Cardiac muscle cell (in vitro differentiated cells and primary cell): ENCODE results near the gene ABRAXAS1. TPM values are rescaled to one million over a fixed set of nuclear protein-coding genes. Genes with fewer than 3 reads are reported as not detected.

ENCODE experiments used
- DNase-seq, 2 donors: peaks; one replicate each; pipeline versions ENCODE4 v3.0.0 to v3.0.0-alpha.2; 2010 to 2017; ENCODE audit warnings: low read depth in 1 of 2, low spot score in 1 of 2
- H3K27ac ChIP-seq: fragments of 200-600 bp; sonication (generic); 2 replicates; pipeline ENCODE4 v1.5.1; 2016
- H3K27me3 ChIP-seq: fragments of 200-600 bp; sonication (generic); 2 replicates; pipeline ENCODE4 v1.6.0; 2016; ENCODE audit warnings: control low read depth
- H3K36me3 ChIP-seq: fragments of 200-600 bp; sonication (generic); 2 replicates; pipeline ENCODE4 v1.5.1; 2016; ENCODE audit warnings: control low read depth
- H3K4me1 ChIP-seq: fragments of 200-600 bp; sonication (generic); 2 replicates; pipeline ENCODE4 v1.8.1; 2017; ENCODE audit warnings: low read depth, mild to moderate bottlenecking, mixed run types
- H3K4me3 ChIP-seq: fragments of 200-600 bp; sonication (generic); 2 replicates; pipeline ENCODE4 v1.5.1; 2016; ENCODE audit warnings: mild to moderate bottlenecking
- H3K9me3 ChIP-seq: fragments of 200-600 bp; sonication (generic); 2 replicates; pipeline ENCODE4 v1.5.1; 2017; ENCODE audit warnings: low read depth, mild to moderate bottlenecking, control low read depth
- polyA plus RNA-seq: library from polyadenylated mRNA; unstranded; fragments of >200 nt; fragmentation: Nextera tagmentation; extraction: Ambion mirVana; gene quantifications from 2 replicates; pipeline ENCODE4 v1.2.1, GENCODE V29; 2016
- total RNA-seq: library from RNA; depleted of rRNA; stranded (reverse); fragments of >200 nt; gene quantifications from 2 replicates; pipeline ENCODE4 v1.2.3, GENCODE V29; 2016
- TF ChIP-seq, protein P1 (sequence below): IDR thresholded peaks from 2 replicates; pipeline ENCODE4 v1.5.1; 2012; ENCODE audit warnings: low read depth, mild to moderate bottlenecking, low read length

Gene ABRAXAS1
- total RNA-seq (8.9 and 14.6 TPM in 2 replicates), polyA plus RNA-seq (5.1 and 8.5 TPM in 2 replicates)

DNA sequence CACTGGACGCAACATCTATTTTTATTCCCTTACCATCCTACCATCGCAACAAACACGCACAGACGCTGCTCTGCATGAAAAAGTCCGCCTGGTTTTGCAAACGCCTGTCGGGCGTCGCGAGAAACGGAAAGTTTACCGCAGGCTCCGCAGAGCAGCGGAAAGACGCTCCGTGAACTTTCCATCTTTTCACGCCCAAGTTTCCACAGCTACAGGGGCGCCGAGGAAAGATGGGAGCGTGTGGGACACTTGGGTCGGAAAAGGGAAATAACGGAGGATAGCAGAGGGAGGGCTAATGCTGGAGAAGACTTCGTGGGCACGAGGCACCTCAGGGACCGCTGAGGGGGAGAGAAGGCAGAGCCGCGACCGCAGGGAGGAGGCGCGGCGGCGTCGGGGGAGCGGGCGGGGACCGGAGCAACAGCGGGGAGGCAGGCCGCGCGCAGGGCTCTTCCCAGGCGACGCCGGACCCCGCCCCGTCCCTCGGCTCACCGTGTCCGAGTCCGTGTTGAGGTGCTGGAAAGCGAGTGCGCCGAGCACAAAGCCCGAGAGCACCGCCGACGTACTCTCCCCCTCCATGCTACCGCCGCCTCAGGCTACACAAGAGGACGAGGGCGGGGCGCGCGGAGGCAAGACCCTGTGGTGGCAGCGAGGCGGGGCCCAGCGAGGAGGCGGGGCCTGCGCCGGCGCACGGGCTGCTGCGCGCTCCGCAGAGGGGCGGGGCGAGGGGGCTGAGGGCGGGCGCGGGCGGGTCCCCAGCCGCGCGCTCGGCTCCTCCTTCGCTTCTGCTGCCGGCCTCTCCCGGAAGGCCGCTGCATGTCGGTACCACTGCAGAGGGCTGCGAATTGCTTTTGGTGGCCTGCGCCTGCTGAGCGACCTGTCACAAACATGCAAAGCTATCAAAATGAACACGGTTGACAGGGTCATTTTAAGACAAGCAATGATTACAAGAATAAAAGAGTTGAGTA lies at the start of gene ABRAXAS1:
ABRAXAS1 (minus strand) TSS at position 601 of the 962 bp plus-strand sequence; CDS start at position 573, 28 bp downstream.
- Histone ChIP-seq H3K4me1 (peaks cover 6% of the 10 kb centered on the region), H3K27me3 (no peaks in the 10 kb centered on the region), H3K36me3 (no peaks in the 10 kb centered on the region), H3K27ac (peak within 1 kb of the TSS; percentile 78), H3K4me3 (peak within 1 kb of the TSS; percentile 37), H3K9me3 (no peaks in the 10 kb centered on the region)
- DNase-seq = peak; percentile 96 to 98
- TF ChIP-seq, protein P1, sequence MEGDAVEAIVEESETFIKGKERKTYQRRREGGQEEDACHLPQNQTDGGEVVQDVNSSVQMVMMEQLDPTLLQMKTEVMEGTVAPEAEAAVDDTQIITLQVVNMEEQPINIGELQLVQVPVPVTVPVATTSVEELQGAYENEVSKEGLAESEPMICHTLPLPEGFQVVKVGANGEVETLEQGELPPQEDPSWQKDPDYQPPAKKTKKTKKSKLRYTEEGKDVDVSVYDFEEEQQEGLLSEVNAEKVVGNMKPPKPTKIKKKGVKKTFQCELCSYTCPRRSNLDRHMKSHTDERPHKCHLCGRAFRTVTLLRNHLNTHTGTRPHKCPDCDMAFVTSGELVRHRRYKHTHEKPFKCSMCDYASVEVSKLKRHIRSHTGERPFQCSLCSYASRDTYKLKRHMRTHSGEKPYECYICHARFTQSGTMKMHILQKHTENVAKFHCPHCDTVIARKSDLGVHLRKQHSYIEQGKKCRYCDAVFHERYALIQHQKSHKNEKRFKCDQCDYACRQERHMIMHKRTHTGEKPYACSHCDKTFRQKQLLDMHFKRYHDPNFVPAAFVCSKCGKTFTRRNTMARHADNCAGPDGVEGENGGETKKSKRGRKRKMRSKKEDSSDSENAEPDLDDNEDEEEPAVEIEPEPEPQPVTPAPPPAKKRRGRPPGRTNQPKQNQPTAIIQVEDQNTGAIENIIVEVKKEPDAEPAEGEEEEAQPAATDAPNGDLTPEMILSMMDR = no peak

DNA sequence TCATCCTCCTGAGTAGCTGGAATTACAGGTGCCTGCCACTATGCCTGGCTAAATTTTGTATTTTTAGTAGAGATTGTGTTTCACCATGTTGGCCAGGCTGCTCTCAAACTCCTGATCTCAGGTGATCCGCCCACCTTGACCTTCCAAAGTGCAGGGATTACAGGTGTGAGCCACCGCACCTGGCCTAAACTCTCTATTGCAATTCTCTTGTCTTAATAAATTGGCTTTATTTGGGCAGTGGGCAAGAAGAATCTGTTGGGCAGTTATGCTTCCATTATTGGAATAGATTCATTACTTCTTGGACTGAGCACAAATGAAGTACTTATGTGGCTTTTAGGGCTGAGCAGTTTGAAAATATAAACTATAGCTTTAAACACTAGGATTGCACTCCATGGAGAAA lies 42.8 kb upstream of the ABRAXAS1 start:
- H3K27ac ChIP-seq = no peak overlapping the region
- peaks cover 7% of the 10 kb centered on the region for H3K4me1 ChIP-seq
- no peak for DNase-seq
- no peak overlapping the region for H3K4me3 ChIP-seq
- peaks cover 21% of the 10 kb centered on the region for H3K27me3 ChIP-seq
- TF ChIP-seq, protein P1 = no peak
- H3K36me3 ChIP-seq = no peaks in the 10 kb centered on the region
- H3K9me3 ChIP-seq = no peaks in the 10 kb centered on the region

DNA sequence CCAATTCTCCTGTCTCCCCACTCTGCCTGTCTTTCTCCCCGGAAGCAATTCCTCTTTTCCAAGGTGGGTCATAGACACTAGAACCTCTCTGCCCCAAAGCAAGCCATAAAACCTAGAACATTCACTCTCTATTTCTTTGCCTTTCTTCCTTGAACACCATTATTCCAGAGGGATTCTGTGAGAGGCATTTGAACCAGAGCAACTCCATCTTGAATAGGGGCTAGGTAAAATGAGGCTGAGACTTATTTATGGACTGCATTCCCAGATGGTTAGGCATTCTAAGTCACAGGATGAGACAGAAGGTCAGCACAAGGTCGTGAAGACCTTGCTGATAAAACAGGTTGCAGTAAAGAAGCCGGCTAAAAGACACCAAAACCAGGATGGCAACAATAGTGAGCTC lies 37.3 kb upstream of the ABRAXAS1 start:
- H3K27ac ChIP-seq = no peak overlapping the region
- no peak for DNase-seq
- no peaks in the 10 kb centered on the region for H3K36me3 ChIP-seq
- H3K4me3 ChIP-seq = no peak overlapping the region
- no peaks in the 10 kb centered on the region for H3K9me3 ChIP-seq
- peaks cover 7% of the 10 kb centered on the region for H3K4me1 ChIP-seq
- TF ChIP-seq, protein P1 = no peak
- H3K27me3 ChIP-seq = no peaks in the 10 kb centered on the region

DNA sequence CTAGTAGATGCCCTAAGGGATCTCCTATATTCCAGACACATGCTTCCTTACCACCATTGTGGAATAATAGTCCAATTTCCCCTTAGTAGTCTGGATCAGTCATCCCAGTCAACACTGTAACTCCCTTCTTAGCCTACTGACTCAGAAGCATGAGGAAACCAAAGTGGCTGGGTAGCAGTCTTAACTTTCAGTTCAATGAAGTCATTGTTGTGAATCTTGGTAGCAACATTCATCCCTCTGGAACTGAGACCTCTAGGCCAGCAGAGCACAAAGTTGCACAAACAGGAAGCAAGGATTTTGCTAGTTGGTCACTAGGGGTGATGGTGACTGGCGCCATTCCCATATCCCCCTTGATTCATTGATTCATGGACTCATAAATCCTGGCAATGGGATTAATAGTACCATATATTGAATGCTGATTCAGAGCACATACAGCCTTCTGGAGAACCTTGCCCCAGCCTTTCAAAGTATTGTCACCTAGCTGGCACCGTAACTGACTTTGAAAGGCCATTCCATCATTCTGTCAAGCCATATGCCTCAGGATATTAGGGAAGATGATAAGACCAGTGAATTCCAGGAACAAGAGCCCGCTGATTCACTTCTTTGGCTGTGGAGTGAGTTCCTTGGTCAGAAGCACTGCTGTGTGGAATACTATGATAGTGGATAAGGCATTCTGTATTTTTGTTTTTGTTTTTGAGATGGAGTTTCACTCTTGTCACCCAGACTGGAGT lies 31.3 kb upstream of the ABRAXAS1 start:
- no peak overlapping the region for H3K27ac ChIP-seq
- no peaks in the 10 kb centered on the region for H3K36me3 ChIP-seq
- H3K4me3 ChIP-seq = no peak overlapping the region
- no peaks in the 10 kb centered on the region for H3K4me1 ChIP-seq
- H3K9me3 ChIP-seq = no peaks in the 10 kb centered on the region
- TF ChIP-seq, protein P1 = no peak
- DNase-seq = peak in 1 of 2 donors; percentile 66
- no peaks in the 10 kb centered on the region for H3K27me3 ChIP-seq

DNA sequence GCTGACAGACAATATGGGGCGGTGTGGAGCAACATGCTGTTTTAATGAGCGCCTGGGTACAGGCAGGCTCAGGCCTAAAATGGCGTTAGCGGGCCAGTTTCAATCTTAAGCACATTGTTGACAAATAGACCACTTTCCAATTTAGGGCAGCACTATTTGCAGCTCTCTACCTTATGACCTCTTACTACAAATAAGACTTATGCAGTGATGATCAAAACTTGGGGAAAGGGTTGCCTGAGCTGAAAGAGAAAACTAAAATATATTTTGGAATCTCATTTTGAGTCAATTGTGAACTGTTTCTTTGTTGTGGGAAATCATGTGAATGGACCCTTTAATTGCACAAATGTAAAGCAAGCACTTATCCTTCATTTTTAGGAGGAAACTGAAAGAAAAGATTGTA lies 25.5 kb upstream of the ABRAXAS1 start:
- H3K4me3 ChIP-seq = no peak overlapping the region
- no peaks in the 10 kb centered on the region for H3K36me3 ChIP-seq
- TF ChIP-seq, protein P1 = no peak
- no peak for DNase-seq
- H3K27ac ChIP-seq = no peak overlapping the region
- no peaks in the 10 kb centered on the region for H3K27me3 ChIP-seq
- no peaks in the 10 kb centered on the region for H3K9me3 ChIP-seq
- H3K4me1 ChIP-seq = no peaks in the 10 kb centered on the region
